Right ventricle myocardium superior (tissue), 1 donor: ENCODE results near the gene USP54. TPM values are rescaled to one million over a fixed set of nuclear protein-coding genes. Genes with fewer than 3 reads are reported as not detected.
A peak's percentile ranks its signal among the peaks of the same experiment; 100 is the strongest.
"Not testable (repeated sequence)": the region's sequence is repeated elsewhere in the genome, so short reads cannot be mapped to it uniquely, and the experiment has no call there.

Experiments
- ATAC-seq: fragments of 200-7000 bp; cut with Tn5 transposase; one replicate; pipeline ENCODE4 v1.9.1; 2020; ENCODE audit warnings: mild to moderate bottlenecking; ENCODE audit not compliant: poor library complexity
- DNase-seq: peaks from one replicate; pipeline ENCODE4 v3.0.0-alpha.2; 2020
- intact Hi-C: fragments of 100-400 bp; cut with DNase I; formaldehyde crosslinking; loops from one replicate; pipeline ENCODE4 v1.11.2; 2022
- total RNA-seq: library from RNA; stranded (reverse); fragmentation: NEBNext Ultra II Directional; extraction: Animal tissue kit (Norgen Biotek cat#: 25700); gene quantifications from one replicate; pipeline ENCODE4 v1.2.1, GENCODE V29; 2021
- donor health status: DM: no; HTN: yes; CAD: no; lungs with severe emphysema.

Gene USP54
- total RNA-seq, 1 donor from 2014 or later = 22.5 TPM

DNA sequence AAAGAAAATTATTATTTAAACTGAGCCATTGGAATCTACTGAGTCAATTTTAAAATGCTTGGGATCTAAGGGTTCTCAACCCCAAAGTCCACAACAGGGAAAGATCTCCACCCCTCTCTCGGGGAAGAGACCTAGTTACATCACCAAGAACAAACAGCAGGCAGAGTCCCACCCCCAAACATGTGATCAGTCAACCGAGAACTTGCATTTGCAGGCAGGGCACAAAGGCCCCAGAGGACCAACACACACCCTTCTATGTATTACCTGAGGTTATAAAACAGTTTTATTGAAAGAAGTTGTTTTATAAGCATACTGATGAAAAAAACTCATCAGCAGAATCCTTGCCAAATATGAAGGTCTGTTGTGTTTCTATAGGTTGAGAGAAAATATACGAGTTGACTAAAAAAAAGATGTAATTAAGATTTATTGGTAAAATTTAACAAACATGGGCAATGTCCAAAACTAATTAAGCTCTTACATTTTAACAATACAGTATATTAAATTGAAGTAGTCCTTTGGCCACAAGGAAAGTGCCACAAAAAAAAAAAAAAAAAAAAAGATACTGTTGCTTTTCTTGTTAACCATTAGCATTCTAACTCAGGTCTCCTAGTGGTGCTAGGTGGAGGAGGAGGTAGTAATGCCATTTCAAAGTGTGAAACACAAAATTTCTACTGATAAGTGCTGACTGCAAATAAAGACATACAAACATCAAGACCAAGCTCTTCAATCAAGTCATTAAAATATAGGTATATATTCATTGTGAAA, 975 bp upstream of the USP54 start:
- DNase-seq (peak; percentile 54), ATAC-seq (peak; percentile 80)
- intact Hi-C loops = no loop called here

DNA sequence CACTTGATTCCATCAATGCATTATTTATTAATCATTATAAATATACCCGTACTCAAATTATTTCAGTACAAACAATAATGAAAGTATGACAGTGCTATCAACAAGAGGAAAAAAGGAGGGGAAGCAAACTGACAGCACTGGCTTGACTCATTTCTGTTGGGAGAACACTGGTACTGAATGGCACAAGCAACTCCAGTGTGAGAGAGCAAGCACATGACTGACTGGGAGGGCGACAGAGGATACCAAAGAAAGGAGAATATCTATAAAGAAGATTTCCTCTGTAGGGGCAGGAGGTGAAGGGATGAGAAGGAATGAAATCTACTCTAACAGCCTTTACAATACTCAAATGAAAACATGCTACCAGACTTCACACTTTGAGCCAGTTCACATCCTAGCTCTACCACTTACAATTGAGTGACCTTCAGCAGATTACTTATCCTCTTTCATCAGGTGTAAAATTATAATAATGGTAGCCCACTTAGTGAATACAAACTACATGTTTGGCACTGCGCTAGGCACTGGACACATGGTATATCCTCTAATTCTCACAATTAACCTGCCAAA, 1.5 kb downstream of the USP54 start:
- intact Hi-C loops = no loop called here
- DNase-seq = no peak
- no peak for ATAC-seq

- no peak for DNase-seq
- ATAC-seq = no peak
- intact Hi-C loops = no loop called here
These were observed 2.5 kb downstream of the USP54 start for GRCh38 chr10:73588656-73589055.

- ATAC-seq (peak; percentile 77), DNase-seq (no peak)
- intact Hi-C loops = no loop called here
These were observed 4.6 kb downstream of the USP54 start for GRCh38 chr10:73586583-73586984.

DNA sequence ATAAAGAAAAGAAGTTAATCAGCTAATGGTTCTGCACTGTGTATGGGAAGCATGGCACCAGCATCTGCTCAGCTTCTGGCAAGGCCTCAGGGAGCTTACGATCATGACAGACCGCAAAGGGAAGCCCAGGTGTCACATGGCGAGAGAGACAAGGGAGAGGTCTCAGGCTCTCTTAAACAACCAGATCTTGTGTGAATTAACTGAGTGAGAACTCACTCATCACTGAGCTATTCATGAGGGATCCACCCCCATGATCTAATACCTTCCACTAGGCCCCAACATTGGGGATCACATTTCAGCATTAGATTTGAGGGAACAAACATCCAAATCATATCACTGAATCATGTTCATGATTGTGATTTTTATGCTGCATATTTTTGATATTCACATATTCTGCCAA, 5.8 kb downstream of the USP54 start:
- intact Hi-C loops = no loop called here
- no peak for ATAC-seq
- no peak for DNase-seq

DNA sequence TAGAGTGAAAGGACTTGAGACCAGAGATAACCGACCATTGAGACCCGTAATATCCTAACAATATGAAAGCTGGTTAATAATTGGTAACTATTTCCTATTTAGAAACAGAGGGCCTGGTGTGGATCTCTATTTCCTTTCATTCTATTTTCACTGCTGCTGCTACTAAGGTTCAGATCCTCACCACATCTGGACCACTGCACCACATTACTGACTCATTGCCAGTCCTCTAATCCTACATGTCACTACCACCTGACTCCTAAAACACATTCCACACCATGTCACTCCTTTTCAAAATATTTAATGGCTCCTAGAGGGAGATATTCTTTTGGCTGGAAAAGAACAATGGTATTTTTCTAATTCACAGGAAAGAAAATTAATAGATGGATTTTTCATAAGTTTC, 6.4 kb downstream of the USP54 start:
- no peak for ATAC-seq
- no peak for DNase-seq
- intact Hi-C loops = no loop called here

DNA sequence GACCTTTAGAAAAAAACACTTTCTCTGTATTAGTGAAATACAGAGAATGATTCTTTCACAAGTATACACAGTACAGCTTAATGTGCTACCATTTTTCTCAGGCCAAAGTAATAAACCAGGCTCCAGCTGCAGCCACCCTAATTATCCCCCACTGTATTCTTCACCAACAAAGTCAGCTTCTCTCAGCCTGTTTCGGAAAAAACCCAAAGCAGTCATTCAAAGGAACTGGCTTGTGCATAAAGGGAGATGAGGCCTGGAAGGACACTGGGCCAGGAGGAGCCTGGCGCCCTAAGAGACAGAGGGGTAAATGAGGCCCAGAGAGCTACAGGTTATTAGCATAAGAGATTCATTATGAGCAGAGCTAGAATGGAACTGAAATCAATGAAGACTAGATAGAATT, 9.2 kb downstream of the USP54 start:
- intact Hi-C loops = no loop called here
- no peak for DNase-seq

DNA sequence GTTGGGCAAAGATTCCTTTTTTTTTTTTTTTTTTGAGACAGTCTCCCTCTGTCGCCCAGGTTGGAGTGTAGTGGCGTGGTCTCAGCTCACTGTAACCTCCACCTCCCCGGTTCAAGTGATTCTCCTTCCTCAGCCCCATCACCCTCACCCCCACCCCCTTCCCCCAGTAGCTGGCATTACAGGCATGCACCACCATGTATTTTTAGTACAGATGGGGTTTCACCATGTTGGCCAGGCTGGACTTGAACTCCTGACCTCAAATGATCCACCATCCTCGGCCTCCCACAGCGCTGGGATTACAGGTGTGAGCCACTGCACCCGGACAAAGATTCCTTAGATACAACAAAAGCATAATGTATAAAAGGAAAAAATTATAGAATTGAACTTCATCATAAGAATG, 12.2 kb downstream of the USP54 start:
- peak; percentile 5 for ATAC-seq
- DNase-seq, intact Hi-C loops: not testable (repeated sequence)

More for the DNA sequence above, 9.2 kb downstream of the USP54 start:
- no peak for ATAC-seq

DNA sequence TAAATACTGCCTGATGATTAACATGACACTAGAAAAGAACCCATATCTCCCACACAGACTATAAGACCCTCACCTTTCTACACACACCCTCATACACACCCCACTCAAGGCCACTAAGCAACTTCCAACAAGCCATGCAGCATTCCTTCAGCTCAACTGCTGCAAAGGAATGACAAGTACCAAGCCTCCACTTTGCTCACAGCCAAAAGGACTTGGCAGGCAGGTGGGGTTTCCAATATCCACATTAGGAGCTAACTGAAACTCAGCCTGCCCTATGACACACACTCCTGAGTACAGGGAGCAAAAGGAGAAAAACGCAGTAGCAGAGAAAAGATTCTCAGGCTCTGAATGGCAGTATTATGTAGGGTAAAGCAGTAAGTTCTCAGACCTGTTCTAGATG, 13.4 kb downstream of the USP54 start:
- DNase-seq = peak; percentile 73
- peak; percentile 91 for ATAC-seq
- intact Hi-C loops = no loop called here

DNA sequence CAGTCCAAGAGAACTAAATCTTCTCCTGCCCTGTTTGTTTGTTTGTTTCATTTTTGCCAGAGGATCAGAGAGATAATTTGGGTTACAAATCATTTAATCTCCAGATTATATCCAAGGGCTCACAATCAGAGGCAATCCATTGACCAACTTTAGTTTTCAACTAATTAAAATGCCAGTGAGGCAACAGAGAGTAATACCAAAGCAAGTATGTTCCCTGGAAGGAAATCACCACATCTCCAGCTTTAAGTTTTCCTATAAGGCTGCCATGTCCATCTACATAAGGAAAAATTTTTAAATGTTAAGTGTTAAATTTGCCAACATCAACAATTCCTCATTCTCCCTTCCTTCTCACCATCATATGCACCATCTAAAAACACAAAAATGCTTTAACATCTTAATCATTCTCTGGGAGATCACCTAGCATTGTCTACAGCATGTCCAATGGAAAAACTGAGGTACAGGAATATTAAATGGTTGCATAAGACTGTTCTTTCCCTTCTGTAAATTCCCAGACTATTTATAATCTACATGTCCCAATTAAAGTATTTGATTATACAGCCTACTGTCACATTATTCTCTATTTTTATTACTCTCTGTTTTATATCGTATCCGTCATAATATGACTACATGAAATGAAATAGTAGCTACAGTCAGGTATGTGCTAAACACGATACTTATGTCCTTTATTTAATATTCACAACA, 14.1 kb downstream of the USP54 start:
- DNase-seq (no peak), ATAC-seq (peak; percentile 24)
- intact Hi-C loops = no loop called here

- ATAC-seq = peak; percentile 72
- no peak for DNase-seq
These were observed 14.8 kb downstream of the USP54 start for GRCh38 chr10:73576178-73576889.

GRCh38 chr10:73567025-73567424, 24.1 kb downstream of the USP54 start:
- intact Hi-C loops, DNase-seq, ATAC-seq: not testable (repeated sequence)

More at GRCh38 chr10:73576178-73576889, 14.8 kb downstream of the USP54 start:
- intact Hi-C loops = no loop called here

GRCh38 chr10:73561192-73561591, 29.9 kb downstream of the USP54 start:
- DNase-seq (no peak), ATAC-seq (no peak)
- intact Hi-C loops = no loop called here

- intact Hi-C loops = no loop called here
- ATAC-seq (no peak), DNase-seq (no peak)
These were observed 31.6 kb downstream of the USP54 start for GRCh38 chr10:73559590-73559989.

- ATAC-seq = no peak
- intact Hi-C loops = no loop called here
- DNase-seq = no peak
These were observed 34.3 kb downstream of the USP54 start for GRCh38 chr10:73556855-73557254.

DNA sequence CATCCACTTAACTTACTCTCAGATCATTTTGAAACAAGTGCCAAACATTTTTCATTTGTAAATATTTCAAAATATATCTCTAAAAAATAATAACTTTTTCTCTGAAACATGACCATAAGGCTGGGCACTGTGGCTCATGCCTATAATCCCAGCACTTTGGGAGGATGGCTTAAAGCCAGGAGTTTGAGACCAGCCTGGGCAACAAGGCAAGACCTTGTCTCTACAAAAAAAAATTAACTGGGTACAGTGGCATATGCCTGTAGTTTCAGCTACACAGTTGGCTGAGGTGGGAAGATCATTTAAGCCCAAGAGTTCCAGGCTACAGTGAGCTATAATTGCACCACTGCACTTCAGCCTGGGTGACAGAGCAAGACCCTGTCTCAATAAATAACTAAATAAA, 36.4 kb downstream of the USP54 start:
- intact Hi-C loops = no loop called here
- no peak for DNase-seq
- no peak for ATAC-seq

DNA sequence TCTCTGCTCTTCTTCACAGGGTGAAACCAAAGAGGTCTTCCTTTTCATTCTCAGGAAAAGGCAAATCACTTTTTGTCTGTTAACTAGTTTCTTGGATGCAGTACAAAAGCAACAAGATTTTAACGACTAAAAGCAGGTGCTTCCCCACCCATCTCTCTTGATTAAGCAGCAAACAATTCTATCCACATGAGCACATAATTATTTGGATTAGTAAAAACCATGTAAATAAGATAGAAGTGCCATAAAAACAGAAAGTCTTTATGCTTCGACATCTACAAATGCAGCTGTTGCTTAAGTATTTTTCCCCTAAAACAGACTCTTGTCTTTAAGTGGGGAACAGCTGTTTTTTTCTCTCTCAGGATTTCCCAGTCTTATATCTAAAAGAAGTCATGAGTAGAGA, 37.4 kb downstream of the USP54 start:
- DNase-seq = no peak
- peak; percentile 4 for ATAC-seq
- intact Hi-C loops = no loop called here

GRCh38 chr10:73552819-73553715, 38.1 kb downstream of the USP54 start:
- ATAC-seq = peak; percentile 84
- intact Hi-C loops = no loop called here
- no peak for DNase-seq
